Measurements from ENCODE around the gene IL1R2. TPM values are rescaled to one million over a fixed set of nuclear protein-coding genes. Genes with fewer than 3 reads are reported as not detected.
A peak's percentile ranks its signal among the peaks of the same experiment; 100 is the strongest.

IL1R2 gene
- total and polyA plus RNA-seq, 2 of the 13 experiments (the other 11 are each of a cell fraction or from before 2014, with no cell fraction given): 3.6 to 7.3 TPM

DNA sequence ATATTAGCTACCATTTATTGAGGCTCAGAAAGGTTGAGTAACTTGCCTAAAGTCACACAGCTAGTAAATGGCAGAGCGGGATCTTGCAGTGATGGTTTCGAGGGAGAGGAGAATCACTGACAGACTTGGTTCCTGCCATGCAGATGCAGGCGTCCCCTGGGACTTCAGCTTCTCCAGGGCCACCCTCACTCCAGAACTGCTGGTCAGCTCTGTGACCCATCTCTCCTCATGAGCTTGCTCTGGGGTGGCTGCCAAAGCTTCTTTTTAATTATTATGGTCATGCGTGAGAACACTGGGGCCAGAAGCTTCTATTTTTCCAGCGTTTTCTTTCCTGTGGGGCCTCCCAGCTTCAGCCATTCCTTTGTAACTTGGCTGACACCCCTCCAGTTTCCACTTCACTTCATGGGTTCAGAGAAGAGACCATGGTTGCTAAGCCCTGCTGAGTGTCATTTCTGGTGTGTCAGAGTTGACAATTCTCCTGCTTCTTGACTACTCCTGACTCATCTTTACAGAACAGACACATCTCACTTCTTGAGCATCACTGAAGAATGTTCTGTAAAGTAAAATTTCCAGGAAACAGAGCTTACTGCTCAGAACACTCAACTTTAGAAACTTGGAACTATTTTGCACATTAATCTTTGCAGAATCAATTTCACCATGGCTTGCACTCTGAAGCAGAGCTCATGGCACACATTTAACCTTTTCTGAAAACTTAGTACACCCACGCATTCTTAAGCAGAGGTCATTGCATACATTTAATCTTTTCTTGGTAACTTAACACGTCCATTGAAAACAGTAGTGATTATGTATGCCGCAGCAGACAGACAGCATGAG lies 70.4 kb downstream of the IL1R2 start:
- 94% methylated on average over 8 of the region's 8 CpGs for WGBS (ENCODE audit: low lambda C conversion rate)
- no peaks in the 10 kb centered on the region for H4K20me1 ChIP-seq (ENCODE audit: insufficient read depth, low read length)
- TF ChIP-seq CREB1 (IDR thresholded peaks at IDR 0.05) (no peak), CREB1 (CRISPR knock-in tag; IDR thresholded peaks at IDR 0.05) (no peak), ZNF768 (CRISPR knock-in tag; IDR thresholded peaks at IDR 0.05) (peak; percentile 92), AKAP8 (CRISPR knock-in tag; IDR thresholded peaks at IDR 0.05) (no peak), ZBTB49 (CRISPR knock-in tag; IDR thresholded peaks at IDR 0.05; ENCODE audit: borderline replicate concordance) (no peak), ELF3 (CRISPR knock-in tag; IDR thresholded peaks at IDR 0.05) (no peak)
- H3K9me3 ChIP-seq (ENCODE audit: low read length): peaks cover 21% of the 10 kb centered on the region
- no peak overlapping the region for H3K27ac ChIP-seq (ENCODE audit: extremely low read length, insufficient read depth, low read length)
- H3K4me3 ChIP-seq (replicated peaks in 1 of 3; ENCODE audit: insufficient read depth in 1 of 3, low read depth in 2 of 3, low read length in 3 of 3): no peak overlapping the region
- FAIRE-seq: no peak
- no peaks in the 10 kb centered on the region for H3K79me2 ChIP-seq (ENCODE audit: insufficient read depth, low read length)
- ChIA-PET CTCF (ENCODE audit: low intra/inter-chr PET ratio, low total read pairs) (no interaction called here), POLR2A (interaction anchor here (0.9 to 2.0 kb wide), 6 partner anchors 16 to 94 kb away, joined by 5 to 11 read pairs (median 7); partner anchors contain the start of gene IL1R1)
- no peak overlapping the region for H3K9ac ChIP-seq (ENCODE audit: insufficient read depth, low read depth, low read length)
- H3K4me2 ChIP-seq (ENCODE audit: low read depth, low read length): no peak overlapping the region
- intact Hi-C loops (cut with micrococcal nuclease; ENCODE audit: unreplicated experiment) (no loop called here), in situ Hi-C loops (cut with HindIII; ENCODE audit: extremely low pct_ligation_motif_present, low pct_unique_long_range_greater_than_20kb) (no loop called here)
- no peaks in the 10 kb centered on the region for H3K27me3 ChIP-seq (ENCODE audit: control insufficient read depth in 1 of 2, insufficient read depth in 2 of 2, low read length in 2 of 2)
- no peak overlapping the region for H2AFZ ChIP-seq (ENCODE audit: low read length)
- DNase-seq (ENCODE audit: low spot score): no peak
- H3K4me1 ChIP-seq (ENCODE audit: insufficient read depth, low read length): peaks cover 92% of the 10 kb centered on the region
- ATAC-seq: no peak
- no peaks in the 10 kb centered on the region for H3K36me3 ChIP-seq (replicated peaks in 1 of 2; ENCODE audit: control insufficient read depth in 1 of 2, insufficient read depth in 2 of 2, low read length in 2 of 2)
- no TSS peak for BruUV-seq (replicated peaks)
